GM12878 (cell line): ENCODE results near the gene NXPH2. TPM values are rescaled to one million over a fixed set of nuclear protein-coding genes. Genes with fewer than 3 reads are reported as not detected.

Source experiments
- JUNB ChIP-seq: IDR thresholded peaks from 2 replicates; pipeline ENCODE4 v1.6.1; 2016; ENCODE audit warnings: antibody characterized with exemption, mild to moderate bottlenecking
- MEF2B ChIP-seq: fragments of 450-650 bp; IDR thresholded peaks from 2 replicates; pipeline ENCODE4 v1.6.1; 2018; ENCODE audit warnings: mild to moderate bottlenecking, moderate library complexity; ENCODE audit not compliant: partially characterized antibody, poor library complexity, severe bottlenecking
- NBN ChIP-seq: fragments of 450-650 bp; IDR thresholded peaks from 2 replicates; pipeline ENCODE4 v1.6.1; 2016
- PAX8 ChIP-seq: fragments of 450-650 bp; IDR thresholded peaks from 2 replicates; pipeline ENCODE4 v1.6.1; 2017; ENCODE audit warnings: mild to moderate bottlenecking, moderate library complexity
- POLR2A ChIP-seq: IDR thresholded peaks from 2 replicates; pipeline ENCODE4 v1.6.1; 2011; ENCODE audit warnings: low read depth, mild to moderate bottlenecking, low read length
- RELA ChIP-seq: fragments of 450-650 bp; IDR thresholded peaks from 2 replicates; pipeline ENCODE4 v1.8.0; 2014; ENCODE audit warnings: borderline replicate concordance; ENCODE audit not compliant: partially characterized antibody
- SRF ChIP-seq, 2 experiments: IDR thresholded peaks; 2 replicates each; pipeline ENCODE4 v1.6.1; 2011; ENCODE audit warnings: low read depth in 2 of 2, low read length in 2 of 2, mild to moderate bottlenecking in 1 of 2, moderate library complexity in 1 of 2
- polyA plus RNA-seq, 11 experiments: library from polyadenylated mRNA; depleted of rRNA in 4 of 11; unstranded in 6 of 11; stranded (reverse) in 5 of 11; fragments of >200 nt; fragmentation: Nextera tagmentation in 4 of 11; fragmentation: Illumina TruSeq in 1 of 11; extraction: Ambion mirVana in 4 of 11; extraction: Trizol in 1 of 11; gene quantifications; 1 replicate in 1 of 11; 2 replicates in 10 of 11; pipeline versions ENCODE4 v1.2.1 to v1.2.3, GENCODE V29; 2011 to 2016; ENCODE audit warnings: inconsistent platforms in 2 of 11, missing spikeins in 2 of 11, low read depth in 1 of 11
- total RNA-seq, 4 experiments: library from RNA; depleted of rRNA in 3 of 4; stranded (reverse); fragments of >200 nt in 3 of 4; fragmentation: Illumina TruSeq in 1 of 4; extraction: Trizol in 1 of 4; gene quantifications; 2 replicates each; pipeline versions ENCODE4 v1.2.1 to v1.2.3, GENCODE V29; 2013 to 2021
- TF ChIP-seq, protein P1 (sequence below): fragments of 450-650 bp; IDR thresholded peaks from 2 replicates; pipeline ENCODE4 v1.6.1; 2017; ENCODE audit warnings: mild to moderate bottlenecking, low read depth, inconsistent platforms; ENCODE audit not compliant: poor library complexity, severe bottlenecking
- TF ChIP-seq, protein P2 (sequence below): fragments of 450-650 bp; IDR thresholded peaks from 2 replicates; pipeline ENCODE4 v1.6.1; 2016; ENCODE audit warnings: mild to moderate bottlenecking
- TF ChIP-seq, protein P3 (sequence below): IDR thresholded peaks from 2 replicates; pipeline ENCODE4 v1.6.1; 2011; ENCODE audit warnings: borderline replicate concordance, low read depth, mild to moderate bottlenecking, moderate library complexity, low read length; ENCODE audit not compliant: insufficient read depth, poor library complexity, severe bottlenecking
- TF ChIP-seq, protein P4 (sequence below): IDR thresholded peaks from 2 replicates; pipeline ENCODE4 v1.6.1; 2011; ENCODE audit warnings: mild to moderate bottlenecking, low read depth, low read length, moderate library complexity; ENCODE audit not compliant: insufficient replicate concordance
- TF ChIP-seq, protein P5 (sequence below): fragments of 450-650 bp; IDR thresholded peaks from 2 replicates; pipeline ENCODE4 v1.6.1; 2017; ENCODE audit warnings: antibody characterized with exemption, mild to moderate bottlenecking, moderate library complexity

Gene NXPH2
- total and polyA plus RNA-seq, 10 of the 15 experiments (the other 5 are each of a cell fraction or from before 2014, with no cell fraction given) = not detected

DNA sequence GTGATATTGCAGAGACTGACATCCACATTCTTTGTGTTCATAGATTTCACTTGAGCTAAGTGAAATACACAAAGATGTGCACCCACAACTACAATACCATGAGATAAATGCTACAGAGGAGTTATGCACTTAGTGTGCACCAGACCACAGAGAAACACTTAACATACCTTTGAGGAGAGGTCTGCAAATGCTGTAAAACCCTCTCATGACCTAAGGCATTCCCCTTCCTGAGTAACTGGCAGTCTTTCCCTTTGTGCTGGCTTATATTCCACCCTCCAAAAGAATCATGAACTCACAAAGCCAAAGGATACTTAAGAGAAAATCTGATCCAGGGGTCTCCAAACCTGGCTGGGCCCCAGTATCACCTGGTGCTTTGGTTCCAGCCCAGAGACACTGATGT is 16.2 kb downstream of the NXPH2 start (continued):
- TF ChIP-seq, protein P1, sequence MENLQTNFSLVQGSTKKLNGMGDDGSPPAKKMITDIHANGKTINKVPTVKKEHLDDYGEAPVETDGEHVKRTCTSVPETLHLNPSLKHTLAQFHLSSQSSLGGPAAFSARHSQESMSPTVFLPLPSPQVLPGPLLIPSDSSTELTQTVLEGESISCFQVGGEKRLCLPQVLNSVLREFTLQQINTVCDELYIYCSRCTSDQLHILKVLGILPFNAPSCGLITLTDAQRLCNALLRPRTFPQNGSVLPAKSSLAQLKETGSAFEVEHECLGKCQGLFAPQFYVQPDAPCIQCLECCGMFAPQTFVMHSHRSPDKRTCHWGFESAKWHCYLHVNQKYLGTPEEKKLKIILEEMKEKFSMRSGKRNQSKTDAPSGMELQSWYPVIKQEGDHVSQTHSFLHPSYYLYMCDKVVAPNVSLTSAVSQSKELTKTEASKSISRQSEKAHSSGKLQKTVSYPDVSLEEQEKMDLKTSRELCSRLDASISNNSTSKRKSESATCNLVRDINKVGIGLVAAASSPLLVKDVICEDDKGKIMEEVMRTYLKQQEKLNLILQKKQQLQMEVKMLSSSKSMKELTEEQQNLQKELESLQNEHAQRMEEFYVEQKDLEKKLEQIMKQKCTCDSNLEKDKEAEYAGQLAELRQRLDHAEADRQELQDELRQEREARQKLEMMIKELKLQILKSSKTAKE = no peak
- no peak for TF ChIP-seq PAX8
- TF ChIP-seq, protein P2, sequence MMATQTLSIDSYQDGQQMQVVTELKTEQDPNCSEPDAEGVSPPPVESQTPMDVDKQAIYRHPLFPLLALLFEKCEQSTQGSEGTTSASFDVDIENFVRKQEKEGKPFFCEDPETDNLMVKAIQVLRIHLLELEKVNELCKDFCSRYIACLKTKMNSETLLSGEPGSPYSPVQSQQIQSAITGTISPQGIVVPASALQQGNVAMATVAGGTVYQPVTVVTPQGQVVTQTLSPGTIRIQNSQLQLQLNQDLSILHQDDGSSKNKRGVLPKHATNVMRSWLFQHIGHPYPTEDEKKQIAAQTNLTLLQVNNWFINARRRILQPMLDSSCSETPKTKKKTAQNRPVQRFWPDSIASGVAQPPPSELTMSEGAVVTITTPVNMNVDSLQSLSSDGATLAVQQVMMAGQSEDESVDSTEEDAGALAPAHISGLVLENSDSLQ = no peak
- no peak for TF ChIP-seq JUNB
- TF ChIP-seq, protein P3, sequence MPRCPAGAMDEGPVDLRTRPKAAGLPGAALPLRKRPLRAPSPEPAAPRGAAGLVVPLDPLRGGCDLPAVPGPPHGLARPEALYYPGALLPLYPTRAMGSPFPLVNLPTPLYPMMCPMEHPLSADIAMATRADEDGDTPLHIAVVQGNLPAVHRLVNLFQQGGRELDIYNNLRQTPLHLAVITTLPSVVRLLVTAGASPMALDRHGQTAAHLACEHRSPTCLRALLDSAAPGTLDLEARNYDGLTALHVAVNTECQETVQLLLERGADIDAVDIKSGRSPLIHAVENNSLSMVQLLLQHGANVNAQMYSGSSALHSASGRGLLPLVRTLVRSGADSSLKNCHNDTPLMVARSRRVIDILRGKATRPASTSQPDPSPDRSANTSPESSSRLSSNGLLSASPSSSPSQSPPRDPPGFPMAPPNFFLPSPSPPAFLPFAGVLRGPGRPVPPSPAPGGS = no peak
- TF ChIP-seq SRF (IDR thresholded peaks at IDR 0.05; ENCODE audit: low read depth in 2 of 2, low read length in 2 of 2) = no peak
- TF ChIP-seq, protein P4, sequence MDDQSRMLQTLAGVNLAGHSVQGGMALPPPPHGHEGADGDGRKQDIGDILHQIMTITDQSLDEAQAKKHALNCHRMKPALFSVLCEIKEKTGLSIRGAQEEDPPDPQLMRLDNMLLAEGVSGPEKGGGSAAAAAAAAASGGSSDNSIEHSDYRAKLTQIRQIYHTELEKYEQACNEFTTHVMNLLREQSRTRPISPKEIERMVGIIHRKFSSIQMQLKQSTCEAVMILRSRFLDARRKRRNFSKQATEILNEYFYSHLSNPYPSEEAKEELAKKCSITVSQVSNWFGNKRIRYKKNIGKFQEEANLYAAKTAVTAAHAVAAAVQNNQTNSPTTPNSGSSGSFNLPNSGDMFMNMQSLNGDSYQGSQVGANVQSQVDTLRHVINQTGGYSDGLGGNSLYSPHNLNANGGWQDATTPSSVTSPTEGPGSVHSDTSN = no peak
- no peak for TF ChIP-seq POLR2A
- no peak for TF ChIP-seq MEF2B
- TF ChIP-seq, protein P5, sequence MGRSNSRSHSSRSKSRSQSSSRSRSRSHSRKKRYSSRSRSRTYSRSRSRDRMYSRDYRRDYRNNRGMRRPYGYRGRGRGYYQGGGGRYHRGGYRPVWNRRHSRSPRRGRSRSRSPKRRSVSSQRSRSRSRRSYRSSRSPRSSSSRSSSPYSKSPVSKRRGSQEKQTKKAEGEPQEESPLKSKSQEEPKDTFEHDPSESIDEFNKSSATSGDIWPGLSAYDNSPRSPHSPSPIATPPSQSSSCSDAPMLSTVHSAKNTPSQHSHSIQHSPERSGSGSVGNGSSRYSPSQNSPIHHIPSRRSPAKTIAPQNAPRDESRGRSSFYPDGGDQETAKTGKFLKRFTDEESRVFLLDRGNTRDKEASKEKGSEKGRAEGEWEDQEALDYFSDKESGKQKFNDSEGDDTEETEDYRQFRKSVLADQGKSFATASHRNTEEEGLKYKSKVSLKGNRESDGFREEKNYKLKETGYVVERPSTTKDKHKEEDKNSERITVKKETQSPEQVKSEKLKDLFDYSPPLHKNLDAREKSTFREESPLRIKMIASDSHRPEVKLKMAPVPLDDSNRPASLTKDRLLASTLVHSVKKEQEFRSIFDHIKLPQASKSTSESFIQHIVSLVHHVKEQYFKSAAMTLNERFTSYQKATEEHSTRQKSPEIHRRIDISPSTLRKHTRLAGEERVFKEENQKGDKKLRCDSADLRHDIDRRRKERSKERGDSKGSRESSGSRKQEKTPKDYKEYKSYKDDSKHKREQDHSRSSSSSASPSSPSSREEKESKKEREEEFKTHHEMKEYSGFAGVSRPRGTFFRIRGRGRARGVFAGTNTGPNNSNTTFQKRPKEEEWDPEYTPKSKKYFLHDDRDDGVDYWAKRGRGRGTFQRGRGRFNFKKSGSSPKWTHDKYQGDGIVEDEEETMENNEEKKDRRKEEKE = no peak
- TF ChIP-seq NBN = no peak
- TF ChIP-seq RELA = no peak
- TF ChIP-seq, all 136 proteins: peak for 0
